Activated gamma-delta T cell (primary cell): Measurements from ENCODE around the gene ENDOG.

ENCODE experiments used
- DNase-seq: peaks from one replicate; lab custom pipeline; 2025; lab: John Stamatoyannopoulos, UW

ENDOG gene

GRCh38 chr9:128800061-128800460, 18.2 kb upstream of the ENDOG start:
- DNase-seq = no peak

- no peak for DNase-seq
Measured at GRCh38 chr9:128802482-128802881, 15.8 kb upstream of the ENDOG start.

GRCh38 chr9:128805661-128806060, 12.6 kb upstream of the ENDOG start:
- no peak for DNase-seq

GRCh38 chr9:128807827-128808226, 10.5 kb upstream of the ENDOG start:
- DNase-seq = no peak

GRCh38 chr9:128808543-128808942, 9.8 kb upstream of the ENDOG start:
- DNase-seq = no peak

- no peak for DNase-seq
Measured at GRCh38 chr9:128809036-128809599, 9.2 kb upstream of the ENDOG start.

- no peak for DNase-seq
Measured at GRCh38 chr9:128809831-128810230, 8.5 kb upstream of the ENDOG start.

- DNase-seq = no peak
Measured at GRCh38 chr9:128810873-128811272, 7.4 kb upstream of the ENDOG start.

GRCh38 chr9:128818839-128819715, 777 bp downstream of the ENDOG start:
- peak; percentile 46 for DNase-seq

- no peak for DNase-seq
Measured at GRCh38 chr9:128819716-128820664, 1.7 kb downstream of the ENDOG start.

- DNase-seq = no peak
Measured at GRCh38 chr9:128820665-128821583, 2.6 kb downstream of the ENDOG start.

GRCh38 chr9:128821584-128822406, 3.5 kb downstream of the ENDOG start:
- no peak for DNase-seq

GRCh38 chr9:128822407-128823042, 4.2 kb downstream of the ENDOG start:
- no peak for DNase-seq

- DNase-seq = no peak
Measured at GRCh38 chr9:128823362-128823902, 5.1 kb downstream of the ENDOG start.

- no peak for DNase-seq
Measured at GRCh38 chr9:128823903-128824406, 5.7 kb downstream of the ENDOG start.

GRCh38 chr9:128824911-128825310, 6.6 kb downstream of the ENDOG start:
- no peak for DNase-seq

- DNase-seq = no peak
Measured at GRCh38 chr9:128825923-128826700, 7.8 kb downstream of the ENDOG start.

GRCh38 chr9:128828267-128828666, 10.0 kb downstream of the ENDOG start:
- DNase-seq = no peak
